SK-N-SH (cell line): ENCODE data around the gene OXER1. TPM values are rescaled to one million over a fixed set of nuclear protein-coding genes. Genes with fewer than 3 reads are reported as not detected.

ENCODE experiments used
- CTCF ChIA-PET: fragments of 300-600, 350-600 bp; formaldehyde crosslinking; extraction: SDS; loops from one replicate; lab custom pipeline; 2021; lab: Yijun Ruan, JAX
- POLR2A ChIA-PET: fragments of 350-600 bp; sonication (Branson Sonifier 250); formaldehyde crosslinking; extraction: SDS; loops from one replicate; lab custom pipeline; 2020; ENCODE audit warnings: antibody characterized with exemption, inconsistent platforms; lab: Yijun Ruan, JAX
- DNase-seq: peaks from one replicate; pipeline ENCODE4 v3.0.0; 2012
- H2AFZ ChIP-seq: fragments of 200-600 bp; sonication (generic); 2 replicates; pipeline ENCODE4 v1.8.1; 2016; ENCODE audit warnings: antibody characterized with exemption, mild to moderate bottlenecking, low read depth
- H3F3A ChIP-seq: fragments of 200-600 bp; sonication (generic); replicated peaks from 2 replicates; pipeline ENCODE3; 2016; ENCODE audit warnings: antibody characterized with exemption, mild to moderate bottlenecking; ENCODE audit not compliant: insufficient read depth
- H3K27ac ChIP-seq, 2 experiments: fragments of 200-500 bp in 1 of 2; fragments of 200-600 bp in 1 of 2; sonication (Bioruptor generic) in 1 of 2; sonication (generic), shearing (Covaris generic) in 1 of 2; 2 replicates each; pipeline versions ENCODE4 v1.5.1 to v1.6.1; 2014 to 2016; ENCODE audit warnings: low read depth in 2 of 2, inconsistent platforms in 1 of 2, low read length in 1 of 2, mild to moderate bottlenecking in 1 of 2, mixed read lengths in 1 of 2
- H3K27me3 ChIP-seq: fragments of 200-600 bp; sonication (generic), shearing (Covaris generic); 2 replicates; pipeline ENCODE4 v1.6.1; 2016; ENCODE audit warnings: mixed run types; ENCODE audit not compliant: insufficient read depth
- H3K36me3 ChIP-seq, 2 experiments: fragments of 200-500 bp in 1 of 2; fragments of 200-600 bp in 1 of 2; sonication (Bioruptor generic) in 1 of 2; sonication (generic) in 1 of 2; replicated peaks in 1 of 2; 2 replicates each; pipeline versions ENCODE3 to v1.5.1; 2014 to 2016; ENCODE audit warnings: low read length in 1 of 2, mild to moderate bottlenecking in 1 of 2; ENCODE audit not compliant: insufficient read depth in 2 of 2, control insufficient read depth in 1 of 2
- H3K4me1 ChIP-seq, 2 experiments: fragments of 200-500 bp in 1 of 2; fragments of 200-600 bp in 1 of 2; sonication (Bioruptor generic) in 1 of 2; sonication (generic), shearing (Covaris generic) in 1 of 2; 2 replicates each; pipeline versions ENCODE4 v1.5.1 to v1.6.1; 2014 to 2016; ENCODE audit warnings: low read depth in 1 of 2, low read length in 1 of 2, mixed run types in 1 of 2; ENCODE audit not compliant: insufficient read depth in 2 of 2, control insufficient read depth in 1 of 2
- H3K4me2 ChIP-seq: fragments of 200-600 bp; sonication (generic), shearing (Covaris generic); 2 replicates; pipeline ENCODE4 v1.6.1; 2017; ENCODE audit warnings: mixed run types
- H3K4me3 ChIP-seq, 2 experiments: fragments of 200-500 bp in 1 of 2; fragments of 200-600 bp in 1 of 2; sonication (Bioruptor generic) in 1 of 2; sonication (generic), shearing (Covaris generic) in 1 of 2; 2 replicates each; pipeline versions ENCODE4 v1.5.1 to v1.8.1; 2014 to 2016; ENCODE audit warnings: low read depth in 2 of 2, inconsistent platforms in 1 of 2, low read length in 1 of 2, mild to moderate bottlenecking in 1 of 2, mixed read lengths in 1 of 2, moderate library complexity in 1 of 2
- H3K79me2 ChIP-seq: fragments of 200-600 bp; sonication (generic); 2 replicates; pipeline ENCODE4 v1.8.1; 2017; ENCODE audit warnings: mild to moderate bottlenecking; ENCODE audit not compliant: insufficient read depth
- H3K9ac ChIP-seq: fragments of 200-600 bp; sonication (generic); 2 replicates; pipeline ENCODE4 v1.6.1; 2017; ENCODE audit warnings: mixed run types
- H3K9me2 ChIP-seq: fragments of 200-600 bp; sonication (generic); 2 replicates; pipeline ENCODE4 v1.6.1; 2017; ENCODE audit warnings: mixed run types
- H3K9me3 ChIP-seq: fragments of 200-600 bp; sonication (generic); 2 replicates; pipeline ENCODE4 v1.6.1; 2017; ENCODE audit warnings: mixed run types, mild to moderate bottlenecking, moderate library complexity
- H4K20me1 ChIP-seq: fragments of 200-600 bp; sonication (generic); 2 replicates; pipeline ENCODE4 v1.6.1; 2017; ENCODE audit warnings: mild to moderate bottlenecking, mixed run types; ENCODE audit not compliant: insufficient read depth
- CTCF ChIP-seq: fragments of 200-600 bp; sonication (generic); IDR thresholded peaks from 2 replicates; pipeline ENCODE4 v1.6.1; 2017; ENCODE audit warnings: antibody characterized with exemption, mild to moderate bottlenecking, moderate library complexity
- EP300 ChIP-seq, 2 experiments: IDR thresholded peaks; 2 replicates each; pipeline versions ENCODE4 v1.4.0 to v1.6.1; 2012; ENCODE audit warnings: borderline replicate concordance in 1 of 2, low read depth in 1 of 2, low read length in 1 of 2
- EZH2phosphoT487 ChIP-seq: fragments of 200-600 bp; sonication (generic); IDR thresholded peaks from 2 replicates; pipeline ENCODE4 v1.6.1; 2017; ENCODE audit warnings: low read depth, mixed run types, mild to moderate bottlenecking, antibody characterized with exemption, moderate library complexity, borderline replicate concordance
- JUND ChIP-seq: IDR thresholded peaks from 2 replicates; pipeline ENCODE4 v1.4.0; 2012
- NFIC ChIP-seq: IDR thresholded peaks from 2 replicates; pipeline ENCODE4 v1.4.0; 2012; ENCODE audit warnings: borderline replicate concordance
- POLR2AphosphoS5 ChIP-seq: IDR thresholded peaks from 2 replicates; pipeline ENCODE4 v1.6.1; 2012; ENCODE audit warnings: low read depth, low read length
- RAD21 ChIP-seq: IDR thresholded peaks from 2 replicates; pipeline ENCODE4 v1.6.1; 2012; ENCODE audit warnings: mild to moderate bottlenecking, low read length
- RCOR1 ChIP-seq: fragments of 150-350 bp; IDR thresholded peaks from 2 replicates; pipeline ENCODE4 v1.6.1; 2017; ENCODE audit warnings: antibody characterized with exemption, low read length
- REST ChIP-seq: IDR thresholded peaks from 2 replicates; pipeline ENCODE4 v1.6.1; 2012; ENCODE audit warnings: mild to moderate bottlenecking, low read depth, low read length, moderate library complexity
- SMC3 ChIP-seq: IDR thresholded peaks from 2 replicates; pipeline ENCODE4 v1.6.1; 2012; ENCODE audit warnings: low read depth, low read length, improper control_type of control experiment
- TCF12 ChIP-seq: IDR thresholded peaks from 2 replicates; pipeline ENCODE4 v1.4.0; 2012
- TEAD4 ChIP-seq: IDR thresholded peaks from 2 replicates; pipeline ENCODE4 v1.4.0; 2012; ENCODE audit warnings: mild to moderate bottlenecking, borderline replicate concordance; ENCODE audit not compliant: insufficient read depth
- ZBTB33 ChIP-seq: IDR thresholded peaks from 2 replicates; pipeline ENCODE4 v1.4.0; 2012; ENCODE audit warnings: low read depth, borderline replicate concordance
- WGBS: methylation state at CpG from one replicate; pipeline ENCODE4 v1.1.6; 2017; ENCODE audit warnings: low lambda C conversion rate; 5-methylcytosine and 5-hydroxymethylcytosine counted together
- polyA plus RNA-seq, 3 experiments: library from polyadenylated mRNA; depleted of rRNA; stranded (reverse); fragments of >200 nt; gene quantifications; 2 replicates each; pipeline ENCODE4 v1.2.3, GENCODE V29; 2012
- TF ChIP-seq, protein P1 (sequence below): IDR thresholded peaks from 2 replicates; pipeline ENCODE4 v1.4.0; 2012; ENCODE audit warnings: low read depth, borderline replicate concordance
- TF ChIP-seq, protein P2 (sequence below): fragments of 150-350 bp; IDR thresholded peaks from 2 replicates; pipeline ENCODE4 v1.6.1; 2016; ENCODE audit warnings: mild to moderate bottlenecking, low read depth, low read length

OXER1 gene
- polyA plus RNA-seq, 1 of the 3 experiments (the other 2 are of a cell fraction): not detected

DNA sequence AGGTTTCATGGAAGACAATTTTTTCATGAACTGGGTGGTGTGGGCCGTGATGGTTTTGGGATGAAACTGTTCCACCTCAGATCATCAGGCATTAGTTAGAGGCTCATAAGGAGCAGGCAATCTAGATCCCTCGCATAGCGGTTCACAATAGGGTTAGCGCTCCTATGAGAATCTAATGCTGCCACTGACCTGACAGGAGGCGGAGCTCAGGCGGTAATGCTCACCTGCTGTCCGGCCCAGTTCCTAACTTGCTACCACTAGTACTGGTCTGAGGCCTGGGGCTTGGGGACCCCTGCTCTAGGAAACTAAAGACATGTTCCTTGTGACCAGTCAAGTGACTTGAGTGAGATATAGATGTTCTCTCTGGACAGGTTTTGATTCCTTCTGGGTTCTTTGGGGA is 49.2 kb downstream of the OXER1 start (continued):
- TF ChIP-seq ZBTB33 (no peak), REST (no peak), CTCF (no peak)

DNA sequence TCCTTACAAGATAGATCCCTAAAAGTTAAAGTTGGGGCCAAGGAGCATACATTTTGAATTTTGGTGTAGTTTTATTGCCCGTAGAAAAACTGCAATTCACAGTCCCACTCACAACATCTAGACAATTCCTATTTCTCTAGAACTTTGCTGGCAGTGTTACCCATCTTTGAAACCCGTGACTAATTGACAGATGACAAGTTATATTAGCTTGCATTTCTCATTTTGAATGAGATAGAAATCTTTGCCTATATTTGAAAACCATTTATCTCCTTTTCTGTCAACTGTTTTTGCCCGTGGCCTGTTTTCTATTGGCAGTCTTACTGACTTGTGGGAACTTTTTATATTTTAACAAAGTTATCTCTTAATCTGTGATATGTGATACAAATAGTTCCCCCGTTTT is 50.0 kb downstream of the OXER1 start:
- no peak for DNase-seq
- Histone ChIP-seq H3K9me3 (no peaks in the 10 kb centered on the region), H3K36me3 (peaks cover 10 to 13% of the 10 kb centered on the region in 2 experiments), H3K27me3 (no peaks in the 10 kb centered on the region), H3F3A (no peaks in the 10 kb centered on the region), H4K20me1 (no peaks in the 10 kb centered on the region), H3K9me2 (no peaks in the 10 kb centered on the region), H2AFZ (no peak overlapping the region), H3K4me1 (no peaks in the 10 kb centered on the region; a peak in 1 of 4 replicates), H3K27ac (no peak overlapping the region), H3K79me2 (no peaks in the 10 kb centered on the region), H3K9ac (no peak overlapping the region), H3K4me3 (no peak overlapping the region), H3K4me2 (no peak overlapping the region)
- ChIA-PET POLR2A (no interaction called here), CTCF (interaction anchor here (0.9 to 1.7 kb wide), 3 partner anchors 10 to 61 kb away, joined by 3 to 5 read pairs (median 3); no protein-coding TSS in a partner anchor)
- 35% methylated on average over 4 of the region's 4 CpGs for WGBS
- no peak for TF ChIP-seq TEAD4
- TF ChIP-seq, protein P1, sequence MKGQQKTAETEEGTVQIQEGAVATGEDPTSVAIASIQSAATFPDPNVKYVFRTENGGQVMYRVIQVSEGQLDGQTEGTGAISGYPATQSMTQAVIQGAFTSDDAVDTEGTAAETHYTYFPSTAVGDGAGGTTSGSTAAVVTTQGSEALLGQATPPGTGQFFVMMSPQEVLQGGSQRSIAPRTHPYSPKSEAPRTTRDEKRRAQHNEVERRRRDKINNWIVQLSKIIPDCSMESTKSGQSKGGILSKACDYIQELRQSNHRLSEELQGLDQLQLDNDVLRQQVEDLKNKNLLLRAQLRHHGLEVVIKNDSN: no peak
- TF ChIP-seq POLR2AphosphoS5: no peak
- no peak for TF ChIP-seq REST
- TF ChIP-seq EP300 (IDR thresholded peaks at IDR 0.05; ENCODE audit: borderline replicate concordance in 1 of 2, low read depth in 1 of 2, low read length in 1 of 2): peak in 1 of 2 experiments; percentile 34; a peak in 1 of 4 replicates
- no peak for TF ChIP-seq NFIC
- TF ChIP-seq SMC3: no peak
- TF ChIP-seq JUND: no peak
- TF ChIP-seq RAD21: no peak
- TF ChIP-seq, protein P2, sequence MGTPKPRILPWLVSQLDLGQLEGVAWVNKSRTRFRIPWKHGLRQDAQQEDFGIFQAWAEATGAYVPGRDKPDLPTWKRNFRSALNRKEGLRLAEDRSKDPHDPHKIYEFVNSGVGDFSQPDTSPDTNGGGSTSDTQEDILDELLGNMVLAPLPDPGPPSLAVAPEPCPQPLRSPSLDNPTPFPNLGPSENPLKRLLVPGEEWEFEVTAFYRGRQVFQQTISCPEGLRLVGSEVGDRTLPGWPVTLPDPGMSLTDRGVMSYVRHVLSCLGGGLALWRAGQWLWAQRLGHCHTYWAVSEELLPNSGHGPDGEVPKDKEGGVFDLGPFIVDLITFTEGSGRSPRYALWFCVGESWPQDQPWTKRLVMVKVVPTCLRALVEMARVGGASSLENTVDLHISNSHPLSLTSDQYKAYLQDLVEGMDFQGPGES: no peak
- TF ChIP-seq TCF12: peak; percentile 18; the same call in 1 of the 2 replicates
- no peak for TF ChIP-seq RCOR1
- no peak for TF ChIP-seq EZH2phosphoT487
